Urinary bladder (tissue), 4 donors: ENCODE data around the gene NXPE4. TPM values are rescaled to one million over a fixed set of nuclear protein-coding genes. Genes with fewer than 3 reads are reported as not detected.

ENCODE experiments used
- DNase-seq: peaks from one replicate; pipeline ENCODE4 v3.0.0-alpha.2; 2015; ENCODE audit errors: extremely low spot score
- H3K27ac ChIP-seq: one replicate; pipeline ENCODE4 v1.5.1; 2013; ENCODE audit warnings: low read depth, mild to moderate bottlenecking, moderate library complexity
- H3K36me3 ChIP-seq: one replicate; pipeline ENCODE4 v1.6.1; 2013; ENCODE audit warnings: mild to moderate bottlenecking, moderate library complexity; ENCODE audit not compliant: insufficient read depth
- H3K4me1 ChIP-seq: one replicate; pipeline ENCODE4 v1.6.1; 2013; ENCODE audit warnings: mild to moderate bottlenecking, moderate library complexity; ENCODE audit not compliant: insufficient read depth
- H3K4me3 ChIP-seq: one replicate; pipeline ENCODE4 v1.5.1; 2013; ENCODE audit warnings: low read depth, low read length
- WGBS: extraction: QIAGEN DNeasy Blood & Tissue Kit; methylation state at CpG from one replicate; pipeline ENCODE4 v1.1.7; 2013; 5-methylcytosine and 5-hydroxymethylcytosine counted together
- polyA plus RNA-seq: library from polyadenylated mRNA; stranded (reverse); fragments of 200-250 nt; gene quantifications from one replicate; pipeline ENCODE4 v1.2.3, GENCODE V29; 2013
- small RNA-seq: library from RNA; depleted of rRNA; stranded (forward); fragments of <200 nt; gene quantifications from one replicate; pipeline ENCODE3, GENCODE V24; 2014
- total RNA-seq: library from RNA; depleted of rRNA; stranded (reverse); fragments of >200 nt; gene quantifications from one replicate; pipeline ENCODE4 v1.2.3, GENCODE V29; 2014
- donor health status: healthy with polysubstance abuse.
- donor health status: healthy.

Gene NXPE4
- total and polyA plus RNA-seq, 2 donors, result not detected

- Histone ChIP-seq H3K36me3 (no peaks in the 10 kb centered on the region), H3K4me1 (no peaks in the 10 kb centered on the region), H3K4me3 (no peak within 1 kb of the TSS), H3K27ac (no peak within 1 kb of the TSS)
- DNase-seq, result no peak
- WGBS, result 57% methylated on average over 4 of the region's 4 CpGs
Observed at GRCh38 chr11:114559425-114560310, 35.9 kb downstream of the NXPE4 start, which contains the start of gene NXPE1. Gene NXPE1, minus strand, starts transcription at chr11:114559881. Its CDS starts 8,680 bp downstream, at chr11:114551201.

- no peaks in the 10 kb centered on the region for H3K36me3 ChIP-seq
- H3K4me1 ChIP-seq, result no peaks in the 10 kb centered on the region
- no peak overlapping the region for H3K4me3 ChIP-seq
- DNase-seq, result peak; percentile 13
- H3K27ac ChIP-seq, result no peak overlapping the region
- 39% methylated on average over 1 of the region's 1 CpG for WGBS
Observed at GRCh38 chr11:114556135-114556534, 39.5 kb downstream of the NXPE4 start.

GRCh38 chr11:114553642-114554041, 41.9 kb downstream of the NXPE4 start:
- no peak for DNase-seq
- WGBS, result 86% methylated on average over 2 of the region's 2 CpGs
- no peaks in the 10 kb centered on the region for H3K36me3 ChIP-seq
- H3K4me1 ChIP-seq, result no peaks in the 10 kb centered on the region
- H3K27ac ChIP-seq, result no peak overlapping the region
- H3K4me3 ChIP-seq, result no peak overlapping the region

- Histone ChIP-seq H3K27ac (no peak overlapping the region), H3K4me1 (no peaks in the 10 kb centered on the region), H3K4me3 (no peak overlapping the region), H3K36me3 (no peaks in the 10 kb centered on the region)
- DNase-seq, result no peak
- WGBS, result 88% methylated on average over 4 of the region's 4 CpGs
Observed at GRCh38 chr11:114551060-114551459, 44.5 kb downstream of the NXPE4 start.

GRCh38 chr11:114525682-114526081, 69.9 kb downstream of the NXPE4 start:
- Histone ChIP-seq H3K27ac (no peak overlapping the region), H3K4me3 (no peak overlapping the region), H3K36me3 (no peaks in the 10 kb centered on the region), H3K4me1 (no peaks in the 10 kb centered on the region)
- WGBS, result 88% methylated on average over 2 of the region's 2 CpGs
- DNase-seq, result no peak

- 87% methylated on average over 1 of the region's 1 CpG for WGBS
- Histone ChIP-seq H3K36me3 (no peaks in the 10 kb centered on the region), H3K4me1 (no peaks in the 10 kb centered on the region), H3K4me3 (no peak overlapping the region), H3K27ac (no peak overlapping the region)
- DNase-seq, result no peak
Observed at GRCh38 chr11:114524122-114524521, 71.5 kb downstream of the NXPE4 start.

- DNase-seq, result no peak
- 17% methylated on average over 2 of the region's 2 CpGs for WGBS
- H3K27ac ChIP-seq, result no peak overlapping the region
Observed at GRCh38 chr11:114522818-114523217, 72.8 kb downstream of the NXPE4 start.

More at GRCh38 chr11:114522818-114523217, 72.8 kb downstream of the NXPE4 start:
- Histone ChIP-seq H3K4me3 (no peak overlapping the region), H3K36me3 (no peaks in the 10 kb centered on the region), H3K4me1 (no peaks in the 10 kb centered on the region)

Small RNAs within 50 kb of the gene (small RNA-seq; reads per million reads assigned to genes)
- gene RF01210, result not detected

Other genes starting within 250 kb of the NXPE4 start
- 5.7 TPM for gene C11orf71, start 195.3 kb downstream of the NXPE4 start, total RNA-seq
- 8.6 TPM for gene C11orf71, start 195.3 kb downstream of the NXPE4 start, polyA plus RNA-seq
- 39.2 TPM for gene RBM7, start 195.1 kb downstream of the NXPE4 start, total RNA-seq
- gene RBM7, start 195.1 kb downstream of the NXPE4 start, polyA plus RNA-seq, result 29.4 TPM
- 126 TPM for gene REXO2, start 156.3 kb downstream of the NXPE4 start, total RNA-seq
- 107 TPM for gene REXO2, start 156.3 kb downstream of the NXPE4 start, polyA plus RNA-seq
- gene NXPE1, start 35.9 kb downstream of the NXPE4 start, total RNA-seq, result not detected
- gene NXPE1, start 35.9 kb downstream of the NXPE4 start, polyA plus RNA-seq, result 0.08 TPM
- gene NXPE2, start 82.7 kb upstream of the NXPE4 start, total RNA-seq, result 1.2 TPM
- 0.09 TPM for gene NXPE2, start 82.7 kb upstream of the NXPE4 start, polyA plus RNA-seq